ENCODE results near the gene UGT1A9. TPM values are rescaled to one million over a fixed set of nuclear protein-coding genes. Genes with fewer than 3 reads are reported as not detected.

The UGT1A9 gene
- total RNA-seq, 4 donors from 2014 or later, result not detected

GRCh38 chr2:233676046-233676445, 4.3 kb downstream of the UGT1A9 start:
- Histone ChIP-seq H3K36me3 (no peaks in the 10 kb centered on the region), H3K4me1 (no peaks in the 10 kb centered on the region), H3K27ac (no peak overlapping the region), H3K9me3 (no peaks in the 10 kb centered on the region), H3K4me3 (no peak overlapping the region), H3K27me3 (peaks cover 11% of the 10 kb centered on the region)
- ATAC-seq, result no peak
- TF ChIP-seq POLR2AphosphoS5 (IDR thresholded peaks at IDR 0.05) (no peak), POLR2A (IDR thresholded peaks at IDR 0.05) (no peak), EP300 (IDR thresholded peaks at IDR 0.05) (no peak), CTCF (IDR thresholded peaks at IDR 0.05) (no peak)
- WGBS, 2 donors (ENCODE audit: low coverage in 1 of 2), result 89 to 92% methylated on average over 2 of the region's 2 CpGs

- Histone ChIP-seq H3K4me3 (no peak overlapping the region), H3K4me1 (no peaks in the 10 kb centered on the region), H3K27ac (no peak overlapping the region), H3K9me3 (no peaks in the 10 kb centered on the region), H3K36me3 (no peaks in the 10 kb centered on the region), H3K27me3 (peaks cover 5% of the 10 kb centered on the region)
- 63 to 85% methylated on average over 4 of the region's 4 CpGs for WGBS, 2 donors (ENCODE audit: low coverage in 1 of 2)
- no peak for ATAC-seq
- no peak for TF ChIP-seq EP300 (IDR thresholded peaks at IDR 0.05)
- TF ChIP-seq POLR2AphosphoS5 (IDR thresholded peaks at IDR 0.05), result no peak
- no peak for TF ChIP-seq CTCF (IDR thresholded peaks at IDR 0.05)
- TF ChIP-seq POLR2A (IDR thresholded peaks at IDR 0.05), result no peak
These were observed 7.5 kb downstream of the UGT1A9 start for GRCh38 chr2:233679196-233679595.

GRCh38 chr2:233680361-233681045, 8.8 kb downstream of the UGT1A9 start:
- no peaks in the 10 kb centered on the region for H3K9me3 ChIP-seq
- H3K4me3 ChIP-seq, result no peak overlapping the region
- TF ChIP-seq POLR2AphosphoS5 (IDR thresholded peaks at IDR 0.05), result no peak
- no peak for TF ChIP-seq EP300 (IDR thresholded peaks at IDR 0.05)
- no peak for TF ChIP-seq CTCF (IDR thresholded peaks at IDR 0.05)
- TF ChIP-seq POLR2A (IDR thresholded peaks at IDR 0.05), result no peak
- WGBS, 2 donors (ENCODE audit: low coverage in 1 of 2), result 68 to 85% methylated on average over 3 to 4 of the region's 4 CpGs
- H3K27me3 ChIP-seq, result peaks cover 5% of the 10 kb centered on the region
- H3K27ac ChIP-seq, result no peak overlapping the region
- ATAC-seq, result no peak
- no peaks in the 10 kb centered on the region for H3K4me1 ChIP-seq
- no peaks in the 10 kb centered on the region for H3K36me3 ChIP-seq

- ATAC-seq, result no peak
- 86 to 92% methylated on average over 2 to 5 of the region's 5 CpGs for WGBS, 2 donors (ENCODE audit: low coverage in 1 of 2)
These were observed 9.9 kb downstream of the UGT1A9 start, which contains the start of gene UGT1A7 for GRCh38 chr2:233681521-233682099. Gene UGT1A7 (plus strand): TSS chr2:233681901. CDS start chr2:233681938, 37 bp downstream.

More at GRCh38 chr2:233681521-233682099, 9.9 kb downstream of the UGT1A9 start, which contains the start of gene UGT1A7:
- H3K36me3 ChIP-seq, result no peaks in the 10 kb centered on the region
- peaks cover 5% of the 10 kb centered on the region for H3K27me3 ChIP-seq
- H3K4me3 ChIP-seq, result no peak within 1 kb of the TSS
- H3K4me1 ChIP-seq, result no peaks in the 10 kb centered on the region
- TF ChIP-seq POLR2AphosphoS5 (IDR thresholded peaks at IDR 0.05) (no peak), CTCF (IDR thresholded peaks at IDR 0.05) (no peak)
- H3K27ac ChIP-seq, result no peak within 1 kb of the TSS
- H3K9me3 ChIP-seq, result no peaks in the 10 kb centered on the region

Data from gastroesophageal sphincter (tissue), 4 donors.